ENCODE measurements around the gene TP53.

DNA sequence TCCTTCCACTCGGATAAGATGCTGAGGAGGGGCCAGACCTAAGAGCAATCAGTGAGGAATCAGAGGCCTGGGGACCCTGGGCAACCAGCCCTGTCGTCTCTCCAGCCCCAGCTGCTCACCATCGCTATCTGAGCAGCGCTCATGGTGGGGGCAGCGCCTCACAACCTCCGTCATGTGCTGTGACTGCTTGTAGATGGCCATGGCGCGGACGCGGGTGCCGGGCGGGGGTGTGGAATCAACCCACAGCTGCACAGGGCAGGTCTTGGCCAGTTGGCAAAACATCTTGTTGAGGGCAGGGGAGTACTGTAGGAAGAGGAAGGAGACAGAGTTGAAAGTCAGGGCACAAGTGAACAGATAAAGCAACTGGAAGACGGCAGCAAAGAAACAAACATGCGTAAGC lies 12.4 kb downstream of the TP53 start:
- TF ChIP-seq POLR2A (IDR thresholded peaks at IDR 0.05): no peak
- TF ChIP-seq, protein P1, sequence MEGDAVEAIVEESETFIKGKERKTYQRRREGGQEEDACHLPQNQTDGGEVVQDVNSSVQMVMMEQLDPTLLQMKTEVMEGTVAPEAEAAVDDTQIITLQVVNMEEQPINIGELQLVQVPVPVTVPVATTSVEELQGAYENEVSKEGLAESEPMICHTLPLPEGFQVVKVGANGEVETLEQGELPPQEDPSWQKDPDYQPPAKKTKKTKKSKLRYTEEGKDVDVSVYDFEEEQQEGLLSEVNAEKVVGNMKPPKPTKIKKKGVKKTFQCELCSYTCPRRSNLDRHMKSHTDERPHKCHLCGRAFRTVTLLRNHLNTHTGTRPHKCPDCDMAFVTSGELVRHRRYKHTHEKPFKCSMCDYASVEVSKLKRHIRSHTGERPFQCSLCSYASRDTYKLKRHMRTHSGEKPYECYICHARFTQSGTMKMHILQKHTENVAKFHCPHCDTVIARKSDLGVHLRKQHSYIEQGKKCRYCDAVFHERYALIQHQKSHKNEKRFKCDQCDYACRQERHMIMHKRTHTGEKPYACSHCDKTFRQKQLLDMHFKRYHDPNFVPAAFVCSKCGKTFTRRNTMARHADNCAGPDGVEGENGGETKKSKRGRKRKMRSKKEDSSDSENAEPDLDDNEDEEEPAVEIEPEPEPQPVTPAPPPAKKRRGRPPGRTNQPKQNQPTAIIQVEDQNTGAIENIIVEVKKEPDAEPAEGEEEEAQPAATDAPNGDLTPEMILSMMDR (IDR thresholded peaks at IDR 0.05): no peak
- TF ChIP-seq POLR2AphosphoS5 (IDR thresholded peaks at IDR 0.05; ENCODE audit: insufficient read depth in 1 of 2, low read depth in 1 of 2): no peak

Measured in vagina (tissue), 2 donors.